ENCODE measurements around the gene ALDOC.
"Not testable (repeated sequence)": the region's sequence is repeated elsewhere in the genome, so short reads cannot be mapped to it uniquely, and the experiment has no call there.

The ALDOC gene

GRCh38 chr17:28598799-28599310, 22.2 kb upstream of the ALDOC start, which contains the start of gene SPAG5:
TSS of gene SPAG5 (minus strand) at chr17:28599025. CDS start at chr17:28598946, 79 bp downstream.
- Mint-ChIP-seq H3K4me1 (ENCODE audit: low read depth) (peaks cover 23% of the 10 kb centered on the region), H3K27me3 (no peaks in the 10 kb centered on the region), H3K36me3 (no peaks in the 10 kb centered on the region), H3K27ac (peak within 1 kb of the TSS; percentile 97), H3K4me3 (peak within 1 kb of the TSS; percentile 97), H3K9me3 (ENCODE audit: low read depth) (no peaks in the 10 kb centered on the region)

GRCh38 chr17:28598389-28598788, 21.7 kb upstream of the ALDOC start:
- peaks cover 23% of the 10 kb centered on the region for H3K4me1 Mint-ChIP-seq (ENCODE audit: low read depth)
- peak overlapping the region; percentile 97 for H3K4me3 Mint-ChIP-seq
- peak overlapping the region; percentile 97 for H3K27ac Mint-ChIP-seq
- H3K9me3 Mint-ChIP-seq (ENCODE audit: low read depth), result no peaks in the 10 kb centered on the region
- H3K27me3 Mint-ChIP-seq, result no peaks in the 10 kb centered on the region
- H3K36me3 Mint-ChIP-seq, result no peaks in the 10 kb centered on the region

GRCh38 chr17:28597606-28598383, 21.1 kb upstream of the ALDOC start:
- H3K4me1 Mint-ChIP-seq (ENCODE audit: low read depth), result peaks cover 23% of the 10 kb centered on the region
- H3K36me3 Mint-ChIP-seq, result no peaks in the 10 kb centered on the region
- H3K27ac Mint-ChIP-seq, result peak overlapping the region; percentile 54
- H3K4me3 Mint-ChIP-seq, result peak overlapping the region; percentile 97
- H3K9me3 Mint-ChIP-seq (ENCODE audit: low read depth), result no peaks in the 10 kb centered on the region
- H3K27me3 Mint-ChIP-seq, result no peaks in the 10 kb centered on the region

- H3K4me1 Mint-ChIP-seq (ENCODE audit: low read depth), result peaks cover under 1% of the 10 kb centered on the region
- peaks cover 7% of the 10 kb centered on the region for H3K36me3 Mint-ChIP-seq
- H3K27ac Mint-ChIP-seq, result no peak overlapping the region
Measured at GRCh38 chr17:28592260-28592659, 15.6 kb upstream of the ALDOC start.

GRCh38 chr17:28585851-28586250, 9.2 kb upstream of the ALDOC start:
- no peak overlapping the region for H3K4me3 Mint-ChIP-seq
- no peaks in the 10 kb centered on the region for H3K4me1 Mint-ChIP-seq (ENCODE audit: low read depth)
- peak overlapping the region; percentile 23 for H3K27ac Mint-ChIP-seq
- no peaks in the 10 kb centered on the region for H3K27me3 Mint-ChIP-seq
- H3K36me3 Mint-ChIP-seq, result peaks cover 8% of the 10 kb centered on the region
- H3K9me3 Mint-ChIP-seq (ENCODE audit: low read depth), result no peaks in the 10 kb centered on the region

More at GRCh38 chr17:28592260-28592659, 15.6 kb upstream of the ALDOC start:
- no peak overlapping the region for H3K4me3 Mint-ChIP-seq
- H3K27me3 Mint-ChIP-seq, result no peaks in the 10 kb centered on the region
- H3K9me3 Mint-ChIP-seq (ENCODE audit: low read depth), result no peaks in the 10 kb centered on the region

GRCh38 chr17:28584434-28584833, 7.7 kb upstream of the ALDOC start:
- Mint-ChIP-seq H3K4me1 (ENCODE audit: low read depth) (no peaks in the 10 kb centered on the region), H3K27ac (no peak overlapping the region), H3K36me3 (peaks cover 8% of the 10 kb centered on the region), H3K27me3 (no peaks in the 10 kb centered on the region), H3K4me3 (no peak overlapping the region), H3K9me3 (ENCODE audit: low read depth) (no peaks in the 10 kb centered on the region)

GRCh38 chr17:28582513-28582912, 5.8 kb upstream of the ALDOC start:
- H3K9me3 Mint-ChIP-seq (ENCODE audit: low read depth), result no peaks in the 10 kb centered on the region
- H3K27ac Mint-ChIP-seq, result no peak overlapping the region
- peaks cover 3% of the 10 kb centered on the region for H3K36me3 Mint-ChIP-seq
- H3K4me3 Mint-ChIP-seq, result no peak overlapping the region
- no peaks in the 10 kb centered on the region for H3K27me3 Mint-ChIP-seq
- H3K4me1 Mint-ChIP-seq (ENCODE audit: low read depth), result no peaks in the 10 kb centered on the region

GRCh38 chr17:28580959-28581358, 4.3 kb upstream of the ALDOC start:
- Mint-ChIP-seq H3K27ac (no peak overlapping the region), H3K4me3 (no peak overlapping the region), H3K9me3 (ENCODE audit: low read depth) (no peaks in the 10 kb centered on the region), H3K4me1 (ENCODE audit: low read depth) (peaks cover 13% of the 10 kb centered on the region), H3K36me3 (peaks cover 3% of the 10 kb centered on the region), H3K27me3 (no peaks in the 10 kb centered on the region)

GRCh38 chr17:28579526-28579925, 2.8 kb upstream of the ALDOC start:
- Mint-ChIP-seq H3K36me3 (no peaks in the 10 kb centered on the region), H3K4me1 (ENCODE audit: low read depth) (peaks cover 16% of the 10 kb centered on the region), H3K4me3 (no peak overlapping the region), H3K27ac (no peak overlapping the region), H3K9me3 (ENCODE audit: low read depth) (no peaks in the 10 kb centered on the region), H3K27me3 (no peaks in the 10 kb centered on the region)

- Mint-ChIP-seq H3K9me3 (ENCODE audit: low read depth) (no peaks in the 10 kb centered on the region), H3K27ac (no peak overlapping the region), H3K36me3 (no peaks in the 10 kb centered on the region), H3K27me3 (no peaks in the 10 kb centered on the region), H3K4me3 (no peak overlapping the region), H3K4me1 (ENCODE audit: low read depth) (peaks cover 16% of the 10 kb centered on the region)
Measured at GRCh38 chr17:28578246-28579195, 1.8 kb upstream of the ALDOC start.

GRCh38 chr17:28577466-28577824, 750 bp upstream of the ALDOC start:
- no peak overlapping the region for H3K4me3 Mint-ChIP-seq
- H3K4me1 Mint-ChIP-seq (ENCODE audit: low read depth), result peaks cover 25% of the 10 kb centered on the region
- H3K27me3 Mint-ChIP-seq, result no peaks in the 10 kb centered on the region
- no peaks in the 10 kb centered on the region for H3K36me3 Mint-ChIP-seq
- no peak overlapping the region for H3K27ac Mint-ChIP-seq
- no peaks in the 10 kb centered on the region for H3K9me3 Mint-ChIP-seq (ENCODE audit: low read depth)

- H3K36me3 Mint-ChIP-seq; H3K27me3 Mint-ChIP-seq; H3K9me3 Mint-ChIP-seq (ENCODE audit: low read depth): not testable (repeated sequence)
- Mint-ChIP-seq H3K4me3 (peak overlapping the region; percentile 85), H3K27ac (peak overlapping the region; percentile 72), H3K4me1 (ENCODE audit: low read depth) (peaks cover 34% of the 10 kb centered on the region)
Measured at GRCh38 chr17:28576016-28576415, 679 bp downstream of the ALDOC start.

- Mint-ChIP-seq H3K27me3 (no peaks in the 10 kb centered on the region), H3K36me3 (no peaks in the 10 kb centered on the region), H3K4me1 (ENCODE audit: low read depth) (peaks cover 39% of the 10 kb centered on the region), H3K4me3 (no peak overlapping the region), H3K27ac (no peak overlapping the region), H3K9me3 (ENCODE audit: low read depth) (no peaks in the 10 kb centered on the region)
Measured at GRCh38 chr17:28575126-28575795, 1.4 kb downstream of the ALDOC start.

- Mint-ChIP-seq H3K9me3 (ENCODE audit: low read depth) (no peaks in the 10 kb centered on the region), H3K27ac (no peak overlapping the region), H3K27me3 (no peaks in the 10 kb centered on the region), H3K4me3 (no peak overlapping the region), H3K4me1 (ENCODE audit: low read depth) (peaks cover 46% of the 10 kb centered on the region), H3K36me3 (no peaks in the 10 kb centered on the region)
Measured at GRCh38 chr17:28574526-28574925, 2.2 kb downstream of the ALDOC start.
